K562 (cell line): Measurements from ENCODE around the gene SCNN1A.

Experiments
- EP300 ChIP-seq: IDR thresholded peaks from 2 replicates; pipeline ENCODE4 v1.6.1; 2012; ENCODE audit warnings: low read length, improper control_type of control experiment
- GABPA ChIP-seq: fragments of 200-800 bp; sonication (Bioruptor generic); conservative IDR thresholded peaks from 2 replicates; pipeline ENCODE4 v1.6.1; 2016; ENCODE audit warnings: low read depth, missing genetic modification characterization, missing compliant biosample characterization
- PHF21A ChIP-seq: fragments of 450-650 bp; IDR thresholded peaks from 2 replicates; pipeline ENCODE4 v1.6.1; 2017; ENCODE audit warnings: low read depth, borderline replicate concordance
- POLR2A ChIP-seq: fragments of 450-650 bp; conservative IDR thresholded peaks from 2 replicates; pipeline ENCODE4 v1.6.1; 2016
- RAD21 ChIP-seq, 2 experiments: fragments of 250-450 bp in 1 of 2; fragments of 450-650 bp in 1 of 2; sonication (Bioruptor Pico) in 1 of 2; formaldehyde crosslinking in 1 of 2; IDR thresholded peaks in 1 of 2; conservative IDR thresholded peaks in 1 of 2; 2 replicates each; pipeline versions ENCODE4 v1.4.0 to v1.8.0; 2020 to 2022; ENCODE audit warnings: mild to moderate bottlenecking in 2 of 2, moderate library complexity in 1 of 2
- ZNF780A ChIP-seq: fragments of 250-450 bp; sonication (Bioruptor Pico); IDR thresholded peaks from 2 replicates; pipeline ENCODE4 v1.5.0; 2021; ENCODE audit warnings: mild to moderate bottlenecking
- TF ChIP-seq, protein P1 (sequence below): sonication (generic); formaldehyde crosslinking; IDR thresholded peaks from 2 replicates; pipeline ENCODE4 v1.8.1; 2023; ENCODE audit warnings: mild to moderate bottlenecking, missing genetic modification reagents
- TF ChIP-seq, protein P2 (sequence below): fragments of 150-350 bp; IDR thresholded peaks from 2 replicates; pipeline ENCODE4 v1.6.1; 2014; ENCODE audit warnings: low read depth, mild to moderate bottlenecking, low read length, borderline replicate concordance

DNA sequence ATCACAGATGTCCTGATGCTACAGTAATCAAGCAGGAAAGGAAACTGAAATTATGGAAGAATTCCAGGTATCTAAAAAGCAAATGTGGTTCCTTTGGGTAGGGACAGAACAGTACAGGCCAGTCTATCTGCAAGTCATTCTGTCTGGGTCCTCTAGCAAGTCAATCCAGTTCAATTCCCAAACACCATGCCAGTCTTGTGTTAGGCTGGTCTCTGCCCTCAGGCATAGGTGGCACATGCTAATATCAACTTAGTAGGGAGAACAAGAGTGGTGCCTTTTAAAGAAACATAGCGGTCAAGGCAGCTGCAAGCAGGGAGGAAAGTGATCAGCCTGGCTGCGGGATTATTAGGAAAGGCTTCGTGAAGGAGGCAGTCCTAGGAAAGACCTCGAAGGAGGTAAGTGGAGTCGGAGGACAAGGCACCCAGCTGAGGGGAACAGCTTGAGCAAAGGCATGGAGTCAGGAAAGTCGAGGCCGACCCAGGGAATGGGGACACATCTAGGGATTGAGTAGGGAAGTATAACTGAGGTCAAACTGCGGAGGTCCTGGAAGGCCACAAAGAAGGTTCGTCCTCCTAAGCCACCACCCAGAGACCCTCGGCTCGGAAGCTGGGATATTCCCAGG lies 68.7 kb downstream of the SCNN1A start:
- no peak for TF ChIP-seq POLR2A
- no peak for TF ChIP-seq GABPA (tag)
- TF ChIP-seq, protein P1, sequence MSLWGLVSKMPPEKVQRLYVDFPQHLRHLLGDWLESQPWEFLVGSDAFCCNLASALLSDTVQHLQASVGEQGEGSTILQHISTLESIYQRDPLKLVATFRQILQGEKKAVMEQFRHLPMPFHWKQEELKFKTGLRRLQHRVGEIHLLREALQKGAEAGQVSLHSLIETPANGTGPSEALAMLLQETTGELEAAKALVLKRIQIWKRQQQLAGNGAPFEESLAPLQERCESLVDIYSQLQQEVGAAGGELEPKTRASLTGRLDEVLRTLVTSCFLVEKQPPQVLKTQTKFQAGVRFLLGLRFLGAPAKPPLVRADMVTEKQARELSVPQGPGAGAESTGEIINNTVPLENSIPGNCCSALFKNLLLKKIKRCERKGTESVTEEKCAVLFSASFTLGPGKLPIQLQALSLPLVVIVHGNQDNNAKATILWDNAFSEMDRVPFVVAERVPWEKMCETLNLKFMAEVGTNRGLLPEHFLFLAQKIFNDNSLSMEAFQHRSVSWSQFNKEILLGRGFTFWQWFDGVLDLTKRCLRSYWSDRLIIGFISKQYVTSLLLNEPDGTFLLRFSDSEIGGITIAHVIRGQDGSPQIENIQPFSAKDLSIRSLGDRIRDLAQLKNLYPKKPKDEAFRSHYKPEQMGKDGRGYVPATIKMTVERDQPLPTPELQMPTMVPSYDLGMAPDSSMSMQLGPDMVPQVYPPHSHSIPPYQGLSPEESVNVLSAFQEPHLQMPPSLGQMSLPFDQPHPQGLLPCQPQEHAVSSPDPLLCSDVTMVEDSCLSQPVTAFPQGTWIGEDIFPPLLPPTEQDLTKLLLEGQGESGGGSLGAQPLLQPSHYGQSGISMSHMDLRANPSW (CRISPR knock-in tag) = no peak
- no peak for TF ChIP-seq PHF21A
- no peak for TF ChIP-seq RAD21 (CRISPR knock-in tag; conservative IDR thresholded peaks at IDR 0.05 in 1 of 2, IDR thresholded peaks at IDR 0.05 in 1 of 2)
- no peak for TF ChIP-seq ZNF780A
- TF ChIP-seq EP300 = no peak
- TF ChIP-seq, protein P2, sequence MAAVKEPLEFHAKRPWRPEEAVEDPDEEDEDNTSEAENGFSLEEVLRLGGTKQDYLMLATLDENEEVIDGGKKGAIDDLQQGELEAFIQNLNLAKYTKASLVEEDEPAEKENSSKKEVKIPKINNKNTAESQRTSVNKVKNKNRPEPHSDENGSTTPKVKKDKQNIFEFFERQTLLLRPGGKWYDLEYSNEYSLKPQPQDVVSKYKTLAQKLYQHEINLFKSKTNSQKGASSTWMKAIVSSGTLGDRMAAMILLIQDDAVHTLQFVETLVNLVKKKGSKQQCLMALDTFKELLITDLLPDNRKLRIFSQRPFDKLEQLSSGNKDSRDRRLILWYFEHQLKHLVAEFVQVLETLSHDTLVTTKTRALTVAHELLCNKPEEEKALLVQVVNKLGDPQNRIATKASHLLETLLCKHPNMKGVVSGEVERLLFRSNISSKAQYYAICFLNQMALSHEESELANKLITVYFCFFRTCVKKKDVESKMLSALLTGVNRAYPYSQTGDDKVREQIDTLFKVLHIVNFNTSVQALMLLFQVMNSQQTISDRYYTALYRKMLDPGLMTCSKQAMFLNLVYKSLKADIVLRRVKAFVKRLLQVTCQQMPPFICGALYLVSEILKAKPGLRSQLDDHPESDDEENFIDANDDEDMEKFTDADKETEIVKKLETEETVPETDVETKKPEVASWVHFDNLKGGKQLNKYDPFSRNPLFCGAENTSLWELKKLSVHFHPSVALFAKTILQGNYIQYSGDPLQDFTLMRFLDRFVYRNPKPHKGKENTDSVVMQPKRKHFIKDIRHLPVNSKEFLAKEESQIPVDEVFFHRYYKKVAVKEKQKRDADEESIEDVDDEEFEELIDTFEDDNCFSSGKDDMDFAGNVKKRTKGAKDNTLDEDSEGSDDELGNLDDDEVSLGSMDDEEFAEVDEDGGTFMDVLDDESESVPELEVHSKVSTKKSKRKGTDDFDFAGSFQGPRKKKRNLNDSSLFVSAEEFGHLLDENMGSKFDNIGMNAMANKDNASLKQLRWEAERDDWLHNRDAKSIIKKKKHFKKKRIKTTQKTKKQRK = no peak
